H9 (cell line): ENCODE measurements around the gene NOP9. TPM values are rescaled to one million over a fixed set of nuclear protein-coding genes. Genes with fewer than 3 reads are reported as not detected.

Source experiments
- DNase-seq: peaks from one replicate; pipeline ENCODE4 v3.0.0-alpha.2; 2017
- H2AFZ ChIP-seq: one replicate; pipeline ENCODE4 v1.6.1; 2013; ENCODE audit warnings: mild to moderate bottlenecking, low read length, control low read depth, moderate library complexity
- H2AK5ac ChIP-seq: 2 replicates; pipeline ENCODE4 v1.6.1; 2013; ENCODE audit warnings: low read length, control low read depth, mixed read lengths; ENCODE audit not compliant: insufficient read length
- H2BK120ac ChIP-seq: one replicate; pipeline ENCODE4 v1.6.1; 2013; ENCODE audit warnings: low read depth, mild to moderate bottlenecking, low read length, control low read depth, inconsistent platforms; ENCODE audit not compliant: poor library complexity, severe bottlenecking
- H2BK12ac ChIP-seq: 2 replicates; pipeline ENCODE4 v1.6.1; 2013; ENCODE audit warnings: low read length, control low read depth, mixed read lengths, low read depth; ENCODE audit not compliant: insufficient read length
- H2BK15ac ChIP-seq: 2 replicates; pipeline ENCODE4 v1.6.1; 2013; ENCODE audit warnings: low read depth, low read length, control low read depth
- H2BK20ac ChIP-seq: one replicate; pipeline ENCODE4 v1.6.1; 2013; ENCODE audit warnings: low read depth, mild to moderate bottlenecking, low read length, control low read depth, inconsistent platforms; ENCODE audit not compliant: poor library complexity, severe bottlenecking
- H2BK5ac ChIP-seq: 2 replicates; pipeline ENCODE4 v1.6.1; 2013; ENCODE audit warnings: low read length, control low read depth, mixed read lengths; ENCODE audit not compliant: insufficient read length
- H3K14ac ChIP-seq: 2 replicates; pipeline ENCODE4 v1.6.1; 2013; ENCODE audit warnings: low read length, control low read depth; ENCODE audit not compliant: insufficient read depth
- H3K18ac ChIP-seq: 2 replicates; pipeline ENCODE4 v1.6.1; 2013; ENCODE audit warnings: low read depth, mild to moderate bottlenecking, mixed read lengths, low read length, control low read depth; ENCODE audit not compliant: insufficient read length
- H3K23ac ChIP-seq: 2 replicates; pipeline ENCODE4 v1.6.1; 2013; ENCODE audit warnings: low read length, control low read depth, mixed read lengths, low read depth; ENCODE audit not compliant: insufficient read length
- H3K23me2 ChIP-seq: 2 replicates; pipeline ENCODE4 v1.6.1; 2013; ENCODE audit warnings: low read depth, mild to moderate bottlenecking, mixed read lengths, low read length, control low read depth; ENCODE audit not compliant: insufficient read length, poor library complexity, severe bottlenecking
- H3K27ac ChIP-seq: 2 replicates; pipeline ENCODE4 v1.5.1; 2013; ENCODE audit warnings: low read length, control low read depth, mixed read lengths, low read depth; ENCODE audit not compliant: insufficient read length
- H3K27me3 ChIP-seq: 2 replicates; pipeline ENCODE4 v1.6.1; 2013; ENCODE audit warnings: low read length, control low read depth, inconsistent platforms; ENCODE audit not compliant: insufficient read depth
- H3K4ac ChIP-seq: 2 replicates; pipeline ENCODE4 v1.6.1; 2013; ENCODE audit warnings: low read depth, mild to moderate bottlenecking, control low read depth, inconsistent platforms, low read length, moderate library complexity
- H3K4me1 ChIP-seq: 2 replicates; pipeline ENCODE4 v1.6.1; 2013; ENCODE audit warnings: low read length, control low read depth, inconsistent platforms; ENCODE audit not compliant: insufficient read depth
- H3K4me2 ChIP-seq: 2 replicates; pipeline ENCODE4 v1.6.1; 2013; ENCODE audit warnings: low read length, control low read depth, mixed read lengths; ENCODE audit not compliant: insufficient read length, insufficient read depth
- H3K56ac ChIP-seq: 2 replicates; pipeline ENCODE4 v1.6.1; 2013; ENCODE audit warnings: low read depth, mild to moderate bottlenecking, mixed read lengths, low read length, control low read depth; ENCODE audit not compliant: insufficient read length
- H3K79me1 ChIP-seq: 2 replicates; pipeline ENCODE4 v1.6.1; 2013; ENCODE audit warnings: low read depth, mild to moderate bottlenecking, moderate library complexity, low read length, control low read depth, inconsistent platforms; ENCODE audit not compliant: insufficient read depth, poor library complexity, severe bottlenecking
- H3K79me2 ChIP-seq: 2 replicates; pipeline ENCODE4 v1.6.1; 2013; ENCODE audit warnings: low read length, control low read depth, inconsistent platforms; ENCODE audit not compliant: insufficient read depth
- H3K9ac ChIP-seq: 2 replicates; pipeline ENCODE4 v1.6.1; 2013; ENCODE audit warnings: low read length, control low read depth, mixed read lengths; ENCODE audit not compliant: insufficient read length; ENCODE audit errors: extremely low read depth
- H3K9me3 ChIP-seq: one replicate; pipeline ENCODE4 v1.6.1; 2013; ENCODE audit warnings: low read depth, low read length, inconsistent platforms; ENCODE audit not compliant: control insufficient read depth
- H3T11ph ChIP-seq: one replicate; pipeline ENCODE4 v1.6.1; 2013; ENCODE audit warnings: mild to moderate bottlenecking, low read length, control low read depth, inconsistent platforms
- H4K20me1 ChIP-seq: one replicate; pipeline ENCODE4 v1.6.1; 2013; ENCODE audit not compliant: control insufficient read depth, insufficient read length, insufficient read depth
- H4K5ac ChIP-seq: 2 replicates; pipeline ENCODE4 v1.6.1; 2013; ENCODE audit warnings: low read depth, mild to moderate bottlenecking, mixed read lengths, low read length, control low read depth; ENCODE audit not compliant: insufficient read length
- H4K8ac ChIP-seq: replicated peaks from 2 replicates; pipeline ENCODE4 v1.6.1; 2013; ENCODE audit warnings: low read length, control low read depth, mixed read lengths, low read depth; ENCODE audit not compliant: insufficient read length
- H4K91ac ChIP-seq: 2 replicates; pipeline ENCODE4 v1.6.1; 2013; ENCODE audit warnings: low read depth, mild to moderate bottlenecking, moderate library complexity, mixed read lengths, low read length, control low read depth; ENCODE audit not compliant: insufficient read length
- H3K27ac Mint-ChIP-seq, 3 experiments: 2 replicates in 2 of 3; 3 replicates in 1 of 3; pipeline ENCODE4 v1.8.0; 2020 to 2021; ENCODE audit warnings: mixed read lengths in 3 of 3, mild to moderate bottlenecking in 1 of 3, moderate library complexity in 1 of 3
- H3K27me3 Mint-ChIP-seq: 2 replicates; pipeline ENCODE4 v1.8.0; 2021; ENCODE audit warnings: low read depth, mild to moderate bottlenecking, moderate library complexity, mixed read lengths
- H3K36me3 Mint-ChIP-seq, 3 experiments: 2 replicates in 2 of 3; 3 replicates in 1 of 3; pipeline ENCODE4 v1.8.0; 2020 to 2021; ENCODE audit warnings: low read depth in 3 of 3, mixed read lengths in 3 of 3; ENCODE audit not compliant: insufficient read depth in 1 of 3
- H3K4me1 Mint-ChIP-seq, 2 experiments: 2 replicates each; pipeline ENCODE4 v1.8.0; 2020; ENCODE audit warnings: mixed read lengths in 2 of 2
- H3K4me3 Mint-ChIP-seq, 2 experiments: 2 replicates in 1 of 2; 3 replicates in 1 of 2; pipeline ENCODE4 v1.8.0; 2020 to 2021; ENCODE audit warnings: mild to moderate bottlenecking in 2 of 2, mixed read lengths in 2 of 2, moderate library complexity in 1 of 2
- H3K9me3 Mint-ChIP-seq, 2 experiments: 2 replicates in 1 of 2; 3 replicates in 1 of 2; pipeline ENCODE4 v1.8.0; 2020; ENCODE audit warnings: mild to moderate bottlenecking in 2 of 2, mixed read lengths in 2 of 2, moderate library complexity in 1 of 2
- WGBS: extraction: QIAGEN DNeasy Blood & Tissue Kit; methylation state at CpG from one replicate; pipeline ENCODE4 v1.1.7; 2013; ENCODE audit warnings: missing lambda C conversion rate, low lambda C conversion rate, mixed read lengths; ENCODE audit not compliant: insufficient read length; ENCODE audit errors: extremely low coverage; 5-methylcytosine and 5-hydroxymethylcytosine counted together
- total RNA-seq: library from RNA; stranded (reverse); gene quantifications from 2 replicates; pipeline ENCODE4 v1.2.1, GENCODE V29; 2021
- TF ChIP-seq, protein P1 (sequence below): fragments of 200-600 bp; sonication (generic); conservative IDR thresholded peaks from 3 replicates; pipeline ENCODE4 v1.8.0; 2021; ENCODE audit warnings: antibody characterized with exemption, mild to moderate bottlenecking

NOP9 gene
- total RNA-seq, 1 experiment from 2014 or later: 34.7 TPM

DNA sequence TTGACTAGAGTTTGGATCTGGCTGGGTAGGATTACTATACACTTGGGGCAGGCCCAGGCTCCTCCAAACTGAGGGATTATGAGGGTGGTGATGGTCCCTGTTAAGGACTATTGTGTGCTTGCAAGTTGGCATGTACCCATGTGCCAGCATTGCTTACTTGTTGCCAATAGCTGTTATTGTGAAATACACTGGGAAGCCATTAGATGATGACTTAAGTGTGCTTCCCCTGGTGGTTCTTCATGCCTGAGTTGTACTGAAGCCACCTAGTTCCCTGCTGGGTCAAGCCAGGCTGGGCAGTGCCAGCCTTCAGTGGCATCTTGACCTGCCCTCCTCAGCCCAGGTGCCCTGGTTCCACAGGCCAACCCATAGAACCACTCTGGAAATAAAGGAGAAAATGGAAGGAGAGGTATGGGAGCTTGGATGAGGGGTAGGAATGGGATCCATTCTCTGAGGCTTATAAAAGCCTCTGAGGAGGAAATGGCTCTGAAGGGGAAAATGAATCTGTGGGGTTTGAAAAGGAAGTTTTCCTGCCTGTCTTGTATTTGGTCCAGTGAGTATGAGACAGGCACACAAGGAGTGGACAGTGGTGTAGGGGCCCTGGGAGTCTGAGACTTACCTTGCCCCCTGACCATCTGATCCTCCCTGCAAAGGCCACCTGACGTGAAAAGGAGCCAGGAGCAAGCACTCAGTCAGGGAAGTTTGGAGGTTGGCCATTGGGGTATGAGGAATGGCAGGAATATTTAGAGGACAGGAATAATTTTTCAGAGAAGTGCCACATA, 12.4 kb downstream of the NOP9 start:
- H3K4ac ChIP-seq: no peak overlapping the region
- Mint-ChIP-seq H3K4me3 (no peak overlapping the region), H3K4me1 (peaks cover 5 to 6% of the 10 kb centered on the region in 2 experiments; a peak in 3 of 4 replicates), H3K27ac (no peak overlapping the region), H3K9me3 (no peaks in the 10 kb centered on the region), H3K36me3 (peaks cover 3 to 29% (median 11%) of the 10 kb centered on the region in 3 experiments; a peak in 6 of 7 replicates), H3K27me3 (peaks cover 11% of the 10 kb centered on the region)
- no CpG with 5 or more reads among the region's 1 CpG for WGBS
- no peak overlapping the region for H2AK5ac ChIP-seq
- no peaks in the 10 kb centered on the region for H3K9me3 ChIP-seq
- H3T11ph ChIP-seq: no peak overlapping the region
- no peak for DNase-seq
- no peak overlapping the region for H3K27ac ChIP-seq
- H3K79me2 ChIP-seq: no peaks in the 10 kb centered on the region
- TF ChIP-seq, protein P1, sequence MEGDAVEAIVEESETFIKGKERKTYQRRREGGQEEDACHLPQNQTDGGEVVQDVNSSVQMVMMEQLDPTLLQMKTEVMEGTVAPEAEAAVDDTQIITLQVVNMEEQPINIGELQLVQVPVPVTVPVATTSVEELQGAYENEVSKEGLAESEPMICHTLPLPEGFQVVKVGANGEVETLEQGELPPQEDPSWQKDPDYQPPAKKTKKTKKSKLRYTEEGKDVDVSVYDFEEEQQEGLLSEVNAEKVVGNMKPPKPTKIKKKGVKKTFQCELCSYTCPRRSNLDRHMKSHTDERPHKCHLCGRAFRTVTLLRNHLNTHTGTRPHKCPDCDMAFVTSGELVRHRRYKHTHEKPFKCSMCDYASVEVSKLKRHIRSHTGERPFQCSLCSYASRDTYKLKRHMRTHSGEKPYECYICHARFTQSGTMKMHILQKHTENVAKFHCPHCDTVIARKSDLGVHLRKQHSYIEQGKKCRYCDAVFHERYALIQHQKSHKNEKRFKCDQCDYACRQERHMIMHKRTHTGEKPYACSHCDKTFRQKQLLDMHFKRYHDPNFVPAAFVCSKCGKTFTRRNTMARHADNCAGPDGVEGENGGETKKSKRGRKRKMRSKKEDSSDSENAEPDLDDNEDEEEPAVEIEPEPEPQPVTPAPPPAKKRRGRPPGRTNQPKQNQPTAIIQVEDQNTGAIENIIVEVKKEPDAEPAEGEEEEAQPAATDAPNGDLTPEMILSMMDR: no peak
- no peaks in the 10 kb centered on the region for H3K23me2 ChIP-seq
- no peak overlapping the region for H2AFZ ChIP-seq
- no peak overlapping the region for H4K91ac ChIP-seq
- no peak overlapping the region for H2BK5ac ChIP-seq
- no peak overlapping the region for H3K18ac ChIP-seq
- H2BK20ac ChIP-seq: no peak overlapping the region
- H3K14ac ChIP-seq: no peak overlapping the region
- H3K79me1 ChIP-seq: no peaks in the 10 kb centered on the region
- no peak overlapping the region for H3K9ac ChIP-seq
- H4K20me1 ChIP-seq: no peaks in the 10 kb centered on the region
- no peak overlapping the region for H4K5ac ChIP-seq
- no peaks in the 10 kb centered on the region for H3K4me1 ChIP-seq
- no peaks in the 10 kb centered on the region for H3K27me3 ChIP-seq
- no peak overlapping the region for H3K56ac ChIP-seq
- H4K8ac ChIP-seq: no peak overlapping the region
- no peak overlapping the region for H2BK15ac ChIP-seq
- H3K4me2 ChIP-seq: no peak overlapping the region
- no peak overlapping the region for H3K23ac ChIP-seq
- H2BK12ac ChIP-seq: no peak overlapping the region
- H2BK120ac ChIP-seq: no peak overlapping the region
